H9 (cell line): ENCODE results near the gene ELOF1. TPM values are rescaled to one million over a fixed set of nuclear protein-coding genes. Genes with fewer than 3 reads are reported as not detected.

Experiments
- DNase-seq: peaks from one replicate; pipeline ENCODE4 v3.0.0-alpha.2; 2017
- H2AFZ ChIP-seq: one replicate; pipeline ENCODE4 v1.6.1; 2013; ENCODE audit warnings: mild to moderate bottlenecking, low read length, control low read depth, moderate library complexity
- H2AK5ac ChIP-seq: 2 replicates; pipeline ENCODE4 v1.6.1; 2013; ENCODE audit warnings: low read length, control low read depth, mixed read lengths; ENCODE audit not compliant: insufficient read length
- H2BK120ac ChIP-seq: one replicate; pipeline ENCODE4 v1.6.1; 2013; ENCODE audit warnings: low read depth, mild to moderate bottlenecking, low read length, control low read depth, inconsistent platforms; ENCODE audit not compliant: poor library complexity, severe bottlenecking
- H2BK12ac ChIP-seq: 2 replicates; pipeline ENCODE4 v1.6.1; 2013; ENCODE audit warnings: low read length, control low read depth, mixed read lengths, low read depth; ENCODE audit not compliant: insufficient read length
- H2BK15ac ChIP-seq: 2 replicates; pipeline ENCODE4 v1.6.1; 2013; ENCODE audit warnings: low read depth, low read length, control low read depth
- H2BK20ac ChIP-seq: one replicate; pipeline ENCODE4 v1.6.1; 2013; ENCODE audit warnings: low read depth, mild to moderate bottlenecking, low read length, control low read depth, inconsistent platforms; ENCODE audit not compliant: poor library complexity, severe bottlenecking
- H2BK5ac ChIP-seq: 2 replicates; pipeline ENCODE4 v1.6.1; 2013; ENCODE audit warnings: low read length, control low read depth, mixed read lengths; ENCODE audit not compliant: insufficient read length
- H3K14ac ChIP-seq: 2 replicates; pipeline ENCODE4 v1.6.1; 2013; ENCODE audit warnings: low read length, control low read depth; ENCODE audit not compliant: insufficient read depth
- H3K18ac ChIP-seq: 2 replicates; pipeline ENCODE4 v1.6.1; 2013; ENCODE audit warnings: low read depth, mild to moderate bottlenecking, mixed read lengths, low read length, control low read depth; ENCODE audit not compliant: insufficient read length
- H3K23ac ChIP-seq: 2 replicates; pipeline ENCODE4 v1.6.1; 2013; ENCODE audit warnings: low read length, control low read depth, mixed read lengths, low read depth; ENCODE audit not compliant: insufficient read length
- H3K23me2 ChIP-seq: 2 replicates; pipeline ENCODE4 v1.6.1; 2013; ENCODE audit warnings: low read depth, mild to moderate bottlenecking, mixed read lengths, low read length, control low read depth; ENCODE audit not compliant: insufficient read length, poor library complexity, severe bottlenecking
- H3K27ac ChIP-seq: 2 replicates; pipeline ENCODE4 v1.5.1; 2013; ENCODE audit warnings: low read length, control low read depth, mixed read lengths, low read depth; ENCODE audit not compliant: insufficient read length
- H3K27me3 ChIP-seq: 2 replicates; pipeline ENCODE4 v1.6.1; 2013; ENCODE audit warnings: low read length, control low read depth, inconsistent platforms; ENCODE audit not compliant: insufficient read depth
- H3K4ac ChIP-seq: 2 replicates; pipeline ENCODE4 v1.6.1; 2013; ENCODE audit warnings: low read depth, mild to moderate bottlenecking, control low read depth, inconsistent platforms, low read length, moderate library complexity
- H3K4me1 ChIP-seq: 2 replicates; pipeline ENCODE4 v1.6.1; 2013; ENCODE audit warnings: low read length, control low read depth, inconsistent platforms; ENCODE audit not compliant: insufficient read depth
- H3K4me2 ChIP-seq: 2 replicates; pipeline ENCODE4 v1.6.1; 2013; ENCODE audit warnings: low read length, control low read depth, mixed read lengths; ENCODE audit not compliant: insufficient read length, insufficient read depth
- H3K56ac ChIP-seq: 2 replicates; pipeline ENCODE4 v1.6.1; 2013; ENCODE audit warnings: low read depth, mild to moderate bottlenecking, mixed read lengths, low read length, control low read depth; ENCODE audit not compliant: insufficient read length
- H3K79me1 ChIP-seq: 2 replicates; pipeline ENCODE4 v1.6.1; 2013; ENCODE audit warnings: low read depth, mild to moderate bottlenecking, moderate library complexity, low read length, control low read depth, inconsistent platforms; ENCODE audit not compliant: insufficient read depth, poor library complexity, severe bottlenecking
- H3K79me2 ChIP-seq: 2 replicates; pipeline ENCODE4 v1.6.1; 2013; ENCODE audit warnings: low read length, control low read depth, inconsistent platforms; ENCODE audit not compliant: insufficient read depth
- H3K9ac ChIP-seq: 2 replicates; pipeline ENCODE4 v1.6.1; 2013; ENCODE audit warnings: low read length, control low read depth, mixed read lengths; ENCODE audit not compliant: insufficient read length; ENCODE audit errors: extremely low read depth
- H3K9me3 ChIP-seq: one replicate; pipeline ENCODE4 v1.6.1; 2013; ENCODE audit warnings: low read depth, low read length, inconsistent platforms; ENCODE audit not compliant: control insufficient read depth
- H3T11ph ChIP-seq: one replicate; pipeline ENCODE4 v1.6.1; 2013; ENCODE audit warnings: mild to moderate bottlenecking, low read length, control low read depth, inconsistent platforms
- H4K20me1 ChIP-seq: one replicate; pipeline ENCODE4 v1.6.1; 2013; ENCODE audit not compliant: control insufficient read depth, insufficient read length, insufficient read depth
- H4K5ac ChIP-seq: 2 replicates; pipeline ENCODE4 v1.6.1; 2013; ENCODE audit warnings: low read depth, mild to moderate bottlenecking, mixed read lengths, low read length, control low read depth; ENCODE audit not compliant: insufficient read length
- H4K8ac ChIP-seq: replicated peaks from 2 replicates; pipeline ENCODE4 v1.6.1; 2013; ENCODE audit warnings: low read length, control low read depth, mixed read lengths, low read depth; ENCODE audit not compliant: insufficient read length
- H4K91ac ChIP-seq: 2 replicates; pipeline ENCODE4 v1.6.1; 2013; ENCODE audit warnings: low read depth, mild to moderate bottlenecking, moderate library complexity, mixed read lengths, low read length, control low read depth; ENCODE audit not compliant: insufficient read length
- H3K27ac Mint-ChIP-seq, 3 experiments: 2 replicates in 2 of 3; 3 replicates in 1 of 3; pipeline ENCODE4 v1.8.0; 2020 to 2021; ENCODE audit warnings: mixed read lengths in 3 of 3, mild to moderate bottlenecking in 1 of 3, moderate library complexity in 1 of 3
- H3K27me3 Mint-ChIP-seq: 2 replicates; pipeline ENCODE4 v1.8.0; 2021; ENCODE audit warnings: low read depth, mild to moderate bottlenecking, moderate library complexity, mixed read lengths
- H3K36me3 Mint-ChIP-seq, 3 experiments: 2 replicates in 2 of 3; 3 replicates in 1 of 3; pipeline ENCODE4 v1.8.0; 2020 to 2021; ENCODE audit warnings: low read depth in 3 of 3, mixed read lengths in 3 of 3; ENCODE audit not compliant: insufficient read depth in 1 of 3
- H3K4me1 Mint-ChIP-seq, 2 experiments: 2 replicates each; pipeline ENCODE4 v1.8.0; 2020; ENCODE audit warnings: mixed read lengths in 2 of 2
- H3K4me3 Mint-ChIP-seq, 2 experiments: 2 replicates in 1 of 2; 3 replicates in 1 of 2; pipeline ENCODE4 v1.8.0; 2020 to 2021; ENCODE audit warnings: mild to moderate bottlenecking in 2 of 2, mixed read lengths in 2 of 2, moderate library complexity in 1 of 2
- H3K9me3 Mint-ChIP-seq, 2 experiments: 2 replicates in 1 of 2; 3 replicates in 1 of 2; pipeline ENCODE4 v1.8.0; 2020; ENCODE audit warnings: mild to moderate bottlenecking in 2 of 2, mixed read lengths in 2 of 2, moderate library complexity in 1 of 2
- CTCF ChIP-seq: fragments of 200-600 bp; sonication (generic); conservative IDR thresholded peaks from 3 replicates; pipeline ENCODE4 v1.8.0; 2021; ENCODE audit warnings: antibody characterized with exemption, mild to moderate bottlenecking
- WGBS: extraction: QIAGEN DNeasy Blood & Tissue Kit; methylation state at CpG from one replicate; pipeline ENCODE4 v1.1.7; 2013; ENCODE audit warnings: missing lambda C conversion rate, low lambda C conversion rate, mixed read lengths; ENCODE audit not compliant: insufficient read length; ENCODE audit errors: extremely low coverage; 5-methylcytosine and 5-hydroxymethylcytosine counted together
- total RNA-seq: library from RNA; stranded (reverse); gene quantifications from 2 replicates; pipeline ENCODE4 v1.2.1, GENCODE V29; 2021

ELOF1 gene
- total RNA-seq, 1 experiment from 2014 or later = 84.9 TPM

DNA sequence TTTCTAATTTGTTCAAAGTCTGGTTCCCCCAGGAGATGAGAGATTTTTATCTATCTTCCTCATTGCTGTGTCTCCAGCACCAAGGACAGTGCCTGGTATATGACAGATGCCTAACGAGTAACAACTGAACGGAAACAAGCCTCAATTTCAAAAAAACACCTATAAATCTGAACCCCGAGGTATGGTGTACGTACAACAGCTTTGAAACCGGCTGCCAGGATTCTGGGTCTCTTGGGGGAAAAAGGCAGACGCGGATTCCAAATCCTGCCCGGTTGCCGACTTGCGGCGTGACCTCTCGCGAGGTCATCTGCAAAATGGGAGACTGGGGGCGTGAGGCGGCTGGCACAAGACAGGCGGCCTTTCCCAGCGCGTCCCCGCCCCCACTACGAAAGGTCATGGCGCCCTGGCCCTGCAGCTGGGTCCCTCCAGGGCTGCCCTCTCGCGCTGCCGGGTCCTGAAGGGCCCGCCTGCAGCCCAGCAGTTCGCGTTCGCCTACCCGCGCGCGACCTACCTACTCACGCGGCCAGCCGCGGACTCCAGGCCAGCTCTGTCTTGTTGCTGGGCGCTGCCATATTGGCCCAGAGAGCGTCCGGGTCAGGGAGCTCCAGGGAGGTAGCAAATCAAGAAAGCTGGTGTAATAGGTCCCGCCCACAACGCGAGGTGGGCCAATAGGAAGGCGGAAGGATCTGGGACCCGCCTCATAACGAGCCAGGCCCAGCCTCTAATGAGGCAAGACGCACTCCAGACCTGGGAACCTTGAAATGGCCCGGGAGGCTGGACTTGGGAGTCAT is 30.3 kb downstream of the ELOF1 start, which contains the start of gene ECSIT:
TSS of gene ECSIT (minus strand) at position 584 of the 791 bp plus-strand sequence. CDS start 9,964 bp downstream, outside the sequence.
- H3K4ac ChIP-seq = no peak within 1 kb of the TSS
- WGBS = no CpG with 5 or more reads among the region's 47 CpGs
- peaks cover 0 to 4% (median 0%) of the 10 kb centered on the region in 3 experiments; a peak in 1 of 7 replicates for H3K36me3 Mint-ChIP-seq

More for the DNA sequence above, 30.3 kb downstream of the ELOF1 start, which contains the start of gene ECSIT:
- Histone ChIP-seq H3K79me1 (no peaks in the 10 kb centered on the region), H3K23ac (no peak within 1 kb of the TSS), H3T11ph (no peak within 1 kb of the TSS), H3K27ac (peak within 1 kb of the TSS; percentile 30), H2BK12ac (no peak within 1 kb of the TSS), H3K9me3 (no peaks in the 10 kb centered on the region), H3K79me2 (no peaks in the 10 kb centered on the region), H3K56ac (no peak within 1 kb of the TSS), H3K9ac (peak within 1 kb of the TSS; percentile 83), H2BK15ac (peak within 1 kb of the TSS; percentile 100; the same call in 1 of the 2 replicates), H2BK5ac (no peak within 1 kb of the TSS), H2AK5ac (no peak within 1 kb of the TSS), H3K27me3 (no peaks in the 10 kb centered on the region), H3K23me2 (peaks cover 7% of the 10 kb centered on the region), H2AFZ (peak within 1 kb of the TSS; percentile 95), H3K4me2 (peak within 1 kb of the TSS; percentile 86), H4K91ac (no peak within 1 kb of the TSS), H2BK120ac (no peak within 1 kb of the TSS), H3K18ac (peak within 1 kb of the TSS; percentile 99), H4K5ac (no peak within 1 kb of the TSS), H3K4me1 (no peaks in the 10 kb centered on the region; the same call in 1 of the 2 replicates), H4K8ac (no peak within 1 kb of the TSS), H4K20me1 (no peaks in the 10 kb centered on the region), H3K14ac (peak within 1 kb of the TSS; percentile 97), H2BK20ac (no peak within 1 kb of the TSS)
- peak; percentile 99 for DNase-seq
- H3K4me1 Mint-ChIP-seq = peaks cover 7 to 13% of the 10 kb centered on the region in 2 experiments
- H3K4me3 Mint-ChIP-seq = peak within 1 kb of the TSS; percentile 83 to 91
- peak within 1 kb of the TSS; percentile 33 to 88 (median 81); a peak in 6 of 7 replicates for H3K27ac Mint-ChIP-seq
- no peak for TF ChIP-seq CTCF
- peaks cover 8% of the 10 kb centered on the region for H3K27me3 Mint-ChIP-seq
- no peaks in the 10 kb centered on the region for H3K9me3 Mint-ChIP-seq
